ENCODE measurements around the gene TM2D3. TPM values are rescaled to one million over a fixed set of nuclear protein-coding genes. Genes with fewer than 3 reads are reported as not detected.

Gene TM2D3
- total RNA-seq, 1 experiment from 2014 or later: 23.1 TPM

GRCh38 chr15:101652098-101652785 lies at the start of gene TM2D3 (continued):
- TF ChIP-seq ZNF532 (CRISPR knock-in tag; IDR thresholded peaks at IDR 0.05; ENCODE audit: borderline replicate concordance): no peak
- TF ChIP-seq ZNF121 (CRISPR knock-in tag; IDR thresholded peaks at IDR 0.05): no peak
- TF ChIP-seq STAT6 (CRISPR knock-in tag; conservative IDR thresholded peaks at IDR 0.05; ENCODE audit: low read depth): no peak
- TF ChIP-seq, protein P1, sequence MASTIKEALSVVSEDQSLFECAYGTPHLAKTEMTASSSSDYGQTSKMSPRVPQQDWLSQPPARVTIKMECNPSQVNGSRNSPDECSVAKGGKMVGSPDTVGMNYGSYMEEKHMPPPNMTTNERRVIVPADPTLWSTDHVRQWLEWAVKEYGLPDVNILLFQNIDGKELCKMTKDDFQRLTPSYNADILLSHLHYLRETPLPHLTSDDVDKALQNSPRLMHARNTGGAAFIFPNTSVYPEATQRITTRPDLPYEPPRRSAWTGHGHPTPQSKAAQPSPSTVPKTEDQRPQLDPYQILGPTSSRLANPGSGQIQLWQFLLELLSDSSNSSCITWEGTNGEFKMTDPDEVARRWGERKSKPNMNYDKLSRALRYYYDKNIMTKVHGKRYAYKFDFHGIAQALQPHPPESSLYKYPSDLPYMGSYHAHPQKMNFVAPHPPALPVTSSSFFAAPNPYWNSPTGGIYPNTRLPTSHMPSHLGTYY (CRISPR knock-in tag; IDR thresholded peaks at IDR 0.05): no peak
- TF ChIP-seq USF2 (CRISPR knock-in tag; IDR thresholded peaks at IDR 0.05): peak; percentile 12; the same call in 1 of the 2 replicates
- TF ChIP-seq HMGA2 (CRISPR knock-in tag; IDR thresholded peaks at IDR 0.05): no peak
- TF ChIP-seq ZNF281 (CRISPR knock-in tag; IDR thresholded peaks at IDR 0.05): peak; percentile 74; the same call in 1 of the 2 replicates

DNA sequence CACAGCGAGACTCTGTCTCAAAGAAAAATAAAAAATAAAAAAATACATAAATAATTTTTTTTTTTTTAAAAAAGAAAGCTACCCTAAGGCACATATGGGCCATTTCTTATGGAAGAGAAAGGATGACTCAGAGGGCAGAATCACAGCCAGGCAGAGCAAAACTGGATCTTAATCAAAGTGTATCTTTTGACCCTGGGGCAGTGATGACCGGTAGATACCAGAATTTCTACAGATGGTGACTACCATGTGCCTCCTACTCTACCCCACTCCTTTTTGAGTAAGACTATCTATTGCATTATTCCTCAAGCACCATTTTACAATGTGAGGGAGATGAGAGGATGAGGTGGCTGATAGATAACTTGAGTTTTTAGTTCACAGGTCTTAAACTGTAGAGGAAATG lies 46.1 kb upstream of the TM2D3 start:
- DNase-seq (ENCODE audit: low spot score) (no peak), ATAC-seq (no peak)
- ChIA-PET POLR2A (no interaction called here), CTCF (no interaction called here)
- Mint-ChIP-seq H3K9me3 (peaks cover 7% of the 10 kb centered on the region), H3K4me1 (peaks cover 1% of the 10 kb centered on the region), H3K27ac (no peak overlapping the region), H3K27me3 (ENCODE audit: low read depth) (no peaks in the 10 kb centered on the region), H3K36me3 (peaks cover 38% of the 10 kb centered on the region), H3K4me3 (no peak overlapping the region)
- TF ChIP-seq ELF4 (CRISPR knock-in tag; IDR thresholded peaks at IDR 0.05; ENCODE audit: low read depth) (no peak), ZNF671 (CRISPR knock-in tag; IDR thresholded peaks at IDR 0.05) (no peak), ZNF138 (CRISPR knock-in tag; conservative IDR thresholded peaks at IDR 0.05) (no peak), IRF2 (CRISPR knock-in tag; IDR thresholded peaks at IDR 0.05; ENCODE audit: borderline replicate concordance, low read depth) (no peak), ZNF425 (CRISPR knock-in tag; conservative IDR thresholded peaks at IDR 0.05) (no peak), ETV6 (CRISPR knock-in tag; IDR thresholded peaks at IDR 0.05) (no peak), ZNF416 (CRISPR knock-in tag; IDR thresholded peaks at IDR 0.05) (no peak), CREM (CRISPR knock-in tag; IDR thresholded peaks at IDR 0.05) (no peak), CREB1 (CRISPR knock-in tag; IDR thresholded peaks at IDR 0.05) (no peak)
- TF ChIP-seq, protein P2, sequence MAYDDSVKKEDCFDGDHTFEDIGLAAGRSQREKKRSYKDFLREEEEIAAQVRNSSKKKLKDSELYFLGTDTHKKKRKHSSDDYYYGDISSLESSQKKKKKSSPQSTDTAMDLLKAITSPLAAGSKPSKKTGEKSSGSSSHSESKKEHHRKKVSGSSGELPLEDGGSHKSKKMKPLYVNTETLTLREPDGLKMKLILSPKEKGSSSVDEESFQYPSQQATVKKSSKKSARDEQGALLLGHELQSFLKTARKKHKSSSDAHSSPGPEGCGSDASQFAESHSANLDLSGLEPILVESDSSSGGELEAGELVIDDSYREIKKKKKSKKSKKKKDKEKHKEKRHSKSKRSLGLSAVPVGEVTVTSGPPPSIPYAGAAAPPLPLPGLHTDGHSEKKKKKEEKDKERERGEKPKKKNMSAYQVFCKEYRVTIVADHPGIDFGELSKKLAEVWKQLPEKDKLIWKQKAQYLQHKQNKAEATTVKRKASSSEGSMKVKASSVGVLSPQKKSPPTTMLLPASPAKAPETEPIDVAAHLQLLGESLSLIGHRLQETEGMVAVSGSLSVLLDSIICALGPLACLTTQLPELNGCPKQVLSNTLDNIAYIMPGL (CRISPR knock-in tag; IDR thresholded peaks at IDR 0.05): no peak

All from WTC11 (cell line).